Naive thymus-derived CD4-positive, alpha-beta T cell (primary cell): ENCODE measurements around the gene PIM1. TPM values are rescaled to one million over a fixed set of nuclear protein-coding genes. Genes with fewer than 3 reads are reported as not detected.
"Not testable (repeated sequence)": the region's sequence is repeated elsewhere in the genome, so short reads cannot be mapped to it uniquely, and the experiment has no call there.

Experiments used
- ATAC-seq: fragments of 150-1000 bp; cut with Tn5 transposase; 2 replicates; pipeline ENCODE4 v1.10.0; 2021; ENCODE audit warnings: mild to moderate bottlenecking, moderate library complexity
- CTCF ChIA-PET: fragments of 350-600 bp; sonication (Branson Sonifier 250); formaldehyde crosslinking; loops from one replicate; lab custom pipeline; 2021; ENCODE audit warnings: antibody characterized with exemption; lab: Charles Lee
- POLR2A ChIA-PET: fragments of 350-600 bp; sonication (Branson Sonifier 250); formaldehyde crosslinking; loops from one replicate; lab custom pipeline; 2021; ENCODE audit warnings: antibody characterized with exemption, inconsistent platforms; lab: Charles Lee
- DNase-seq, 9 donors: peaks; one replicate each; pipeline versions ENCODE4 v3.0.0 to v3.0.0-alpha.2; 2020 to 2022; ENCODE audit warnings: mixed read lengths in 1 of 9
- H3K27ac ChIP-seq: one replicate; pipeline ENCODE4 v1.7.0; 2013; ENCODE audit warnings: mild to moderate bottlenecking, low read depth, low read length, moderate library complexity
- H3K27me3 ChIP-seq, 2 donors: one replicate each; pipeline ENCODE4 v1.7.0; 2013; ENCODE audit warnings: low read length in 2 of 2, mild to moderate bottlenecking in 2 of 2, moderate library complexity in 2 of 2; ENCODE audit not compliant: control insufficient read depth in 2 of 2, insufficient read depth in 2 of 2
- H3K36me3 ChIP-seq, 3 experiments: 1 replicate in 2 of 3; 2 replicates in 1 of 3; pipeline ENCODE4 v1.7.0; 2013; ENCODE audit warnings: low read length in 3 of 3, mild to moderate bottlenecking in 3 of 3, moderate library complexity in 1 of 3; ENCODE audit not compliant: insufficient read depth in 3 of 3, control insufficient read depth in 2 of 3
- H3K4me1 ChIP-seq, 2 donors: one replicate each; pipeline ENCODE4 v1.7.0; 2013; ENCODE audit warnings: low read length in 2 of 2, mild to moderate bottlenecking in 2 of 2, moderate library complexity in 1 of 2; ENCODE audit not compliant: control insufficient read depth in 2 of 2, insufficient read depth in 2 of 2
- H3K4me3 ChIP-seq: 2 replicates; pipeline ENCODE4 v1.7.0; 2013; ENCODE audit warnings: mild to moderate bottlenecking, low read length
- H3K9me3 ChIP-seq, 3 experiments: 1 replicate in 2 of 3; 2 replicates in 1 of 3; pipeline ENCODE4 v1.7.0; 2013; ENCODE audit warnings: low read length in 3 of 3; ENCODE audit not compliant: control insufficient read depth in 2 of 3
- H3K27ac Mint-ChIP-seq, 9 donors: one replicate each; pipeline ENCODE4 v1.8.0; 2020 to 2022; ENCODE audit warnings: mixed read lengths in 9 of 9, mild to moderate bottlenecking in 8 of 9, moderate library complexity in 5 of 9, inconsistent platforms in 2 of 9
- H3K27me3 Mint-ChIP-seq, 5 donors: one replicate each; pipeline ENCODE4 v1.8.0; 2021 to 2022; ENCODE audit warnings: mixed read lengths in 5 of 5, mild to moderate bottlenecking in 1 of 5
- H3K36me3 Mint-ChIP-seq, 5 donors: one replicate each; pipeline ENCODE4 v1.8.0; 2020 to 2022; ENCODE audit warnings: mixed read lengths in 5 of 5, mild to moderate bottlenecking in 3 of 5, inconsistent platforms in 1 of 5
- H3K4me1 Mint-ChIP-seq, 7 donors: one replicate each; pipeline ENCODE4 v1.8.0; 2020 to 2022; ENCODE audit warnings: mixed read lengths in 7 of 7, mild to moderate bottlenecking in 3 of 7, inconsistent platforms in 1 of 7
- H3K4me3 Mint-ChIP-seq, 10 donors: one replicate each; pipeline ENCODE4 v1.8.0; 2020 to 2022; ENCODE audit warnings: mild to moderate bottlenecking in 10 of 10, mixed read lengths in 10 of 10, moderate library complexity in 6 of 10, inconsistent platforms in 2 of 10
- H3K9me3 Mint-ChIP-seq, 11 donors: one replicate each; pipeline ENCODE4 v1.8.0; 2020 to 2022; ENCODE audit warnings: mixed read lengths in 11 of 11, mild to moderate bottlenecking in 4 of 11, inconsistent platforms in 1 of 11, moderate library complexity in 1 of 11
- intact Hi-C, 2 donors: fragments of 100-400 bp; cut with micrococcal nuclease; formaldehyde crosslinking; loops; one replicate each; pipeline ENCODE4 v1.15.1; 2023
- polyA plus RNA-seq, 2 donors: library from polyadenylated mRNA; unstranded; fragments of 300-500 nt; fragmentation: Illumina TruSeq; gene quantifications; one replicate each; pipeline ENCODE4 v1.2.3, GENCODE V29; 2021
- total RNA-seq, 6 experiments: library from RNA in 5 of 6; stranded (reverse) in 5 of 6; gene quantifications; 1 replicate in 5 of 6; 2 replicates in 1 of 6; pipeline ENCODE4 v1.2.3 and lab custom pipeline; 2021 to 2026

Gene PIM1
- total and polyA plus RNA-seq, 7 experiments from 2014 or later = 100 to 550 (median 244) TPM

DNA sequence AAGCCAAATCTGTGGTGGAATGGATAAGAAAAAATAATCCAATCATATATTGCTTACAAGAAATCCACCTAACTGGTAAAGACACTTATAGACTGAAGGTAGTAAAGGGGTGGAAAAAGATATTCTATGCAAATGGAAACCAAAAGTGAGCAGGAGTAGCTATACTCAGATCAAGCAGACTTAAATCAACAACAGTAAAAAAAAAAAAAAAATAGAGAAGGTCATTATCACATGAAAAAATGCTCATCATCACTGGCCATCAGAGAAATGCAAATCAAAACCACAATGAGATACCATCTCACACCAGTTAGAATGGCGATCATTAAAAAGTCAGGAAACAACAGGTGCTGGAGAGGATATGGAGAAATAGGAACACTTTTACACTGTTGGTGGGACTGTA lies 24.9 kb downstream of the PIM1 start:
- H3K4me3 ChIP-seq, DNase-seq, H3K4me1 ChIP-seq, H3K9me3 Mint-ChIP-seq, ATAC-seq, H3K27me3 ChIP-seq, H3K36me3 ChIP-seq, H3K27me3 Mint-ChIP-seq, H3K27ac ChIP-seq, H3K9me3 ChIP-seq: not testable (repeated sequence)
- Mint-ChIP-seq H3K4me1 (peaks cover 18 to 49% (median 30%) of the 10 kb centered on the region in 7 donors), H3K4me3 (peak overlapping the region in 1 of 10 donors; percentile 43), H3K27ac (peak overlapping the region in 5 of 9 donors; percentile 4 to 87 (median 67)), H3K36me3 (peaks cover 0 to 18% (median 0%) of the 10 kb centered on the region in 5 donors)
- ChIA-PET CTCF (interaction anchor here (0.6 to 2.9 kb wide), 5 partner anchors 12 to 176 kb away, joined by 3 to 11 read pairs (median 7); no protein-coding TSS in a partner anchor), POLR2A (interaction anchor here (0.6 to 3.3 kb wide), 4 partner anchors 11 to 24 kb away, joined by 3 to 15 read pairs (median 3); partner anchors contain the start of gene PIM1)
- intact Hi-C loops = loop anchor here in 1 of 2 donors (1.0 kb wide), 1 partner anchor 8 kb away; no protein-coding TSS in a partner anchor

- DNase-seq, H3K4me3 Mint-ChIP-seq, H3K27me3 Mint-ChIP-seq, H3K27me3 ChIP-seq, H3K4me1 ChIP-seq, H3K4me3 ChIP-seq, H3K36me3 ChIP-seq, ATAC-seq, H3K27ac Mint-ChIP-seq, H3K9me3 Mint-ChIP-seq, H3K27ac ChIP-seq, H3K9me3 ChIP-seq, intact Hi-C loops: not testable (repeated sequence)
- H3K36me3 Mint-ChIP-seq = peaks cover 0 to 16% (median 0%) of the 10 kb centered on the region in 5 donors
- H3K4me1 Mint-ChIP-seq = peaks cover 13 to 48% (median 25%) of the 10 kb centered on the region in 7 donors
- POLR2A ChIA-PET = interaction anchor here (1.2 to 10.2 kb wide), 3 partner anchors 9 to 22 kb away, joined by 3 to 89 read pairs (median 20); no protein-coding TSS in a partner anchor
- CTCF ChIA-PET = interaction anchor here (1.3 to 21.5 kb wide), 2 partner anchors 13 to 172 kb away, joined by 8 to 639 read pairs; no protein-coding TSS in a partner anchor
These were observed 26.5 kb downstream of the PIM1 start for GRCh38 chr6:37196451-37196850.

DNA sequence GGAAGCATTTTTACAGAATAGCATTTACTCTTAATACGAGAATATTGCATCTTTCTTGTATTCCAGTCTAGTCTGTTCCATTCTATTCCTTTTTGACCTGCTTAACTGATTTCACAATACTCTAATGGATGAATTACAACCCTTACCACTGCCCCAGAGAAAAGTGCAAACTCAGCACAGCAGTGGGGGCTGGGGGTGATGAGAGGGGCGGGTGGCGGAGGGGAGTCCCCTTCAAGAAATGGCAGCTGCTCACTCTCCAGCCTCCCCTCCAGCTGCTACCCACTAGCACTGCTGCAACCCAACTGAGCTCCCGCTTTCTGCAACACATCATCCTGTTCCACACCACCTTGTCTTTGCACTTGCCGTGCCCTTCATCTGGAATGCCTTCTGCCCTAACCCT lies 30.1 kb downstream of the PIM1 start:
- POLR2A ChIA-PET = interaction anchor here (0.6 to 10.2 kb wide), 6 partner anchors 10 to 314 kb away, joined by 3 to 89 read pairs (median 6); partner anchors contain the start of gene C6orf89
- Mint-ChIP-seq H3K4me1 (peaks cover 21 to 46% (median 31%) of the 10 kb centered on the region in 7 donors), H3K27ac (peak overlapping the region in 1 of 9 donors; percentile 33), H3K4me3 (no peak overlapping the region), H3K36me3 (peaks cover 0 to 3% (median 0%) of the 10 kb centered on the region in 5 donors), H3K9me3 (peaks cover 0 to 5% (median 0%) of the 10 kb centered on the region in 11 donors), H3K27me3 (no peaks in the 10 kb centered on the region)
- DNase-seq (no peak), ATAC-seq (no peak)
- intact Hi-C loops = no loop called here
- Histone ChIP-seq H3K36me3 (no peaks in the 10 kb centered on the region), H3K9me3 (no peaks in the 10 kb centered on the region), H3K4me3 (no peak overlapping the region), H3K4me1 (peaks cover 21 to 30% of the 10 kb centered on the region in 2 donors), H3K27ac (no peak overlapping the region), H3K27me3 (no peaks in the 10 kb centered on the region)
- CTCF ChIA-PET = interaction anchor here (0.8 to 21.5 kb wide), 3 partner anchors 9 to 176 kb away, joined by 4 to 639 read pairs (median 21); no protein-coding TSS in a partner anchor

DNA sequence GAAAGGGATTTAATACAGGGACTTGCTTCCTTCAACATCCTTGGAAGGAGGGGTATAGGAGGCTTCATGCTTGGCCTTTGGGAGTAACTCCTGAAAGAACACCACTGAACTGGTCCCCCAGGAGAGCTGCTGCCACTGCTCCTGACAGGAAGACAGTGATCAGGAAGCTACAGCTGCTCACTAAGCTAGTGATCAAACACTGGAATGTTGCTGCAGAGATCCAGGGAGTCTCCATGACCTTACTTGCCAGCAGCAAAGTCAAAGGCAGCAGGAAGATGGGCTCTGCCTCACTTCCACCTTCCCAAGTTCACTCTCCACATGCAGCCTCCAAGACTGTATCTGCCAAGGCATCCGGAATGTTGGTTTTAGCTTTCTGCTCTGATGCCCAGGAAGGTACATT lies 31.8 kb downstream of the PIM1 start:
- H3K27me3 ChIP-seq = no peaks in the 10 kb centered on the region
- H3K27ac Mint-ChIP-seq = peak overlapping the region in 2 of 9 donors; percentile 49 to 89
- no peak for DNase-seq
- H3K27ac ChIP-seq = no peak overlapping the region
- H3K4me3 Mint-ChIP-seq = no peak overlapping the region
- POLR2A ChIA-PET = interaction anchor here (1.1 to 10.2 kb wide), 4 partner anchors 8 to 316 kb away, joined by 3 to 89 read pairs (median 8); partner anchors contain the start of gene C6orf89
- H3K4me1 Mint-ChIP-seq = peaks cover 28 to 51% (median 39%) of the 10 kb centered on the region in 7 donors
- no peaks in the 10 kb centered on the region for H3K27me3 Mint-ChIP-seq
- no peaks in the 10 kb centered on the region for H3K9me3 ChIP-seq
- H3K9me3 Mint-ChIP-seq = no peaks in the 10 kb centered on the region
- H3K36me3 ChIP-seq = no peaks in the 10 kb centered on the region
- intact Hi-C loops = loop anchor here in 1 of 2 donors (2.0 kb wide), 1 partner anchor 19 kb away; no protein-coding TSS in a partner anchor
- CTCF ChIA-PET = interaction anchor here (0.7 to 21.5 kb wide), 5 partner anchors 9 to 310 kb away, joined by 3 to 639 read pairs (median 4); no protein-coding TSS in a partner anchor
- no peak overlapping the region for H3K4me3 ChIP-seq
- ATAC-seq = no peak
- peaks cover 21 to 30% of the 10 kb centered on the region in 2 donors for H3K4me1 ChIP-seq
- H3K36me3 Mint-ChIP-seq = peaks cover 0 to 1% (median 0%) of the 10 kb centered on the region in 5 donors

GRCh38 chr6:37202788-37203491 lies 33.0 kb downstream of the PIM1 start:
- H3K4me1 ChIP-seq = peaks cover 29 to 37% of the 10 kb centered on the region in 2 donors
- H3K9me3 Mint-ChIP-seq = no peaks in the 10 kb centered on the region
- POLR2A ChIA-PET = interaction anchor here (0.7 to 10.2 kb wide), 3 partner anchors 20 to 180 kb away, joined by 3 to 89 read pairs (median 9); no protein-coding TSS in a partner anchor
- no peaks in the 10 kb centered on the region for H3K9me3 ChIP-seq
- DNase-seq (peak in 2 of 9 donors; percentile 17 to 24), ATAC-seq (peak; percentile 61)
- H3K36me3 Mint-ChIP-seq = peaks cover 0 to 5% (median 0%) of the 10 kb centered on the region in 5 donors
- H3K27me3 ChIP-seq = no peaks in the 10 kb centered on the region
- no peaks in the 10 kb centered on the region for H3K36me3 ChIP-seq
- H3K27ac Mint-ChIP-seq = peak overlapping the region; percentile 30 to 90 (median 80)
- peak overlapping the region in 8 of 10 donors; percentile 1 to 64 (median 42) for H3K4me3 Mint-ChIP-seq
- intact Hi-C loops = loop anchor here (1.0 to 2.0 kb wide), 2 partner anchors 9 to 20 kb away; no protein-coding TSS in a partner anchor
- H3K4me3 ChIP-seq = peak overlapping the region; percentile 5
- H3K27me3 Mint-ChIP-seq = no peaks in the 10 kb centered on the region
- peaks cover 33 to 60% (median 51%) of the 10 kb centered on the region in 7 donors for H3K4me1 Mint-ChIP-seq
- CTCF ChIA-PET = interaction anchor here (0.6 to 21.5 kb wide), 5 partner anchors 22 to 179 kb away, joined by 3 to 639 read pairs (median 3); no protein-coding TSS in a partner anchor
- H3K27ac ChIP-seq = peak overlapping the region; percentile 2
